Measurements from ENCODE around the gene PRAMEF17.

- TF ChIP-seq CTCF (IDR thresholded peaks at IDR 0.05) = no peak
- TF ChIP-seq POLR2A (IDR thresholded peaks at IDR 0.05) = no peak
Observed at GRCh38 chr1:13407811-13408210, 18.4 kb downstream of the PRAMEF17 start.
